Activated CD4-positive, alpha-beta memory T cell treated with anti-CD3 and anti-CD28 coated beads for 36 hours (primary cell): ENCODE results near the gene PPIA. TPM values are rescaled to one million over a fixed set of nuclear protein-coding genes. Genes with fewer than 3 reads are reported as not detected.
"Not testable (repeated sequence)": the region's sequence is repeated elsewhere in the genome, so short reads cannot be mapped to it uniquely, and the experiment has no call there.

Experiments used
- CTCF ChIA-PET: fragments of 350-600 bp; sonication (Branson Sonifier 250); formaldehyde crosslinking; loops from one replicate; lab custom pipeline; 2021; ENCODE audit warnings: antibody characterized with exemption, inconsistent platforms; lab: Charles Lee
- POLR2A ChIA-PET: fragments of 350-600 bp; sonication (Branson Sonifier 250); formaldehyde crosslinking; loops from one replicate; lab custom pipeline; 2021; ENCODE audit warnings: antibody characterized with exemption; lab: Charles Lee
- DNase-seq: peaks from one replicate; pipeline ENCODE4 v3.0.0-alpha.2; 2020
- H3K27ac Mint-ChIP-seq: one replicate; pipeline ENCODE4 v1.8.0; 2021; ENCODE audit warnings: mixed read lengths
- H3K27me3 Mint-ChIP-seq: one replicate; pipeline ENCODE4 v1.8.0; 2021; ENCODE audit warnings: mixed read lengths
- H3K36me3 Mint-ChIP-seq: one replicate; pipeline ENCODE4 v1.8.0; 2021; ENCODE audit warnings: mixed read lengths
- H3K4me1 Mint-ChIP-seq: one replicate; pipeline ENCODE4 v1.8.0; 2021; ENCODE audit warnings: low read depth, mixed read lengths
- H3K4me3 Mint-ChIP-seq: one replicate; pipeline ENCODE4 v1.8.0; 2021; ENCODE audit warnings: mild to moderate bottlenecking, mixed read lengths
- H3K9me3 Mint-ChIP-seq: one replicate; pipeline ENCODE4 v1.8.0; 2021; ENCODE audit warnings: mixed read lengths
- intact Hi-C: fragments of 100-400 bp; cut with micrococcal nuclease; formaldehyde crosslinking; loops from one replicate; pipeline ENCODE4 v1.15.1; 2023
- total RNA-seq, 2 experiments: library from RNA; stranded (reverse); gene quantifications; one replicate each; pipeline ENCODE4 v1.2.3, GENCODE V29; 2021

Gene PPIA
- total RNA-seq, 2 experiments from 2014 or later: 3,158 to 3,182 TPM

GRCh38 chr7:44808914-44809393 lies 12.5 kb downstream of the PPIA start:
- Mint-ChIP-seq H3K9me3 (no peaks in the 10 kb centered on the region), H3K4me1 (peaks cover 4% of the 10 kb centered on the region), H3K36me3 (no peaks in the 10 kb centered on the region), H3K4me3 (no peak overlapping the region), H3K27ac (no peak overlapping the region), H3K27me3 (no peaks in the 10 kb centered on the region)
- POLR2A ChIA-PET: interaction anchor here (0.6 to 0.7 kb wide), 2 partner anchors 61 to 64 kb away, joined by 4 to 5 read pairs; no protein-coding TSS in a partner anchor
- no peak for DNase-seq
- CTCF ChIA-PET: no interaction called here
- intact Hi-C loops: no loop called here

- H3K9me3 Mint-ChIP-seq: no peaks in the 10 kb centered on the region
- POLR2A ChIA-PET: no interaction called here
- no peaks in the 10 kb centered on the region for H3K27me3 Mint-ChIP-seq
- H3K4me3 Mint-ChIP-seq: no peak overlapping the region
- H3K4me1 Mint-ChIP-seq: peaks cover 4% of the 10 kb centered on the region
- DNase-seq: no peak
- intact Hi-C loops: no loop called here
- H3K27ac Mint-ChIP-seq: no peak overlapping the region
- CTCF ChIA-PET: interaction anchor here (0.5 to 1.2 kb wide), 3 partner anchors 16 to 236 kb away, joined by 3 read pairs; no protein-coding TSS in a partner anchor
- no peaks in the 10 kb centered on the region for H3K36me3 Mint-ChIP-seq
Observed at GRCh38 chr7:44811093-44811492, 14.6 kb downstream of the PPIA start.

GRCh38 chr7:44811571-44811970 lies 15.1 kb downstream of the PPIA start:
- H3K36me3 Mint-ChIP-seq: no peaks in the 10 kb centered on the region
- ChIA-PET CTCF (no interaction called here), POLR2A (interaction anchor here (0.6 kb wide), 1 partner anchor 253 kb away, joined by 3 read pairs; no protein-coding TSS in a partner anchor)
- no peaks in the 10 kb centered on the region for H3K9me3 Mint-ChIP-seq
- no peak overlapping the region for H3K27ac Mint-ChIP-seq
- H3K27me3 Mint-ChIP-seq: no peaks in the 10 kb centered on the region
- H3K4me1 Mint-ChIP-seq: peaks cover 4% of the 10 kb centered on the region
- no peak overlapping the region for H3K4me3 Mint-ChIP-seq
- DNase-seq: no peak
- intact Hi-C loops: no loop called here

GRCh38 chr7:44814919-44815318 lies 18.4 kb downstream of the PPIA start:
- Mint-ChIP-seq H3K27ac (no peak overlapping the region), H3K27me3 (no peaks in the 10 kb centered on the region), H3K4me3 (no peak overlapping the region), H3K4me1 (peaks cover 4% of the 10 kb centered on the region), H3K36me3 (no peaks in the 10 kb centered on the region), H3K9me3 (no peaks in the 10 kb centered on the region)
- intact Hi-C loops: no loop called here
- no peak for DNase-seq
- CTCF ChIA-PET: no interaction called here
- POLR2A ChIA-PET: no interaction called here

- Mint-ChIP-seq H3K9me3 (no peaks in the 10 kb centered on the region), H3K36me3 (no peaks in the 10 kb centered on the region), H3K4me1 (peaks cover 5% of the 10 kb centered on the region), H3K4me3 (no peak overlapping the region), H3K27ac (no peak overlapping the region), H3K27me3 (no peaks in the 10 kb centered on the region)
- ChIA-PET POLR2A (no interaction called here), CTCF (no interaction called here)
- intact Hi-C loops: no loop called here
- no peak for DNase-seq
Observed at GRCh38 chr7:44819292-44819691, 22.8 kb downstream of the PPIA start.

- ChIA-PET POLR2A (interaction anchor here (0.6 to 0.7 kb wide), 2 partner anchors 26 to 88 kb away, joined by 3 to 4 read pairs; partner anchors contain the start of gene PPIA), CTCF (interaction anchor here (1.1 to 1.7 kb wide), 2 partner anchors 23 to 313 kb away, joined by 3 read pairs; no protein-coding TSS in a partner anchor)
- Mint-ChIP-seq H3K36me3 (peaks cover 10% of the 10 kb centered on the region), H3K27ac (no peak overlapping the region), H3K27me3 (no peaks in the 10 kb centered on the region), H3K9me3 (no peaks in the 10 kb centered on the region), H3K4me3 (no peak overlapping the region), H3K4me1 (peaks cover 18% of the 10 kb centered on the region)
- intact Hi-C loops: no loop called here
- DNase-seq: no peak
Observed at GRCh38 chr7:44823255-44823781, 26.8 kb downstream of the PPIA start.

GRCh38 chr7:44824894-44825526 lies 28.5 kb downstream of the PPIA start:
- CTCF ChIA-PET: interaction anchor here (0.8 kb wide), 1 partner anchor 167 kb away, joined by 3 read pairs; no protein-coding TSS in a partner anchor
- H3K36me3 Mint-ChIP-seq: peaks cover 19% of the 10 kb centered on the region
- peak overlapping the region; percentile 53 for H3K27ac Mint-ChIP-seq
- POLR2A ChIA-PET: interaction anchor here (0.6 to 0.7 kb wide), 2 partner anchors 59 to 275 kb away, joined by 3 read pairs; no protein-coding TSS in a partner anchor
- H3K27me3 Mint-ChIP-seq: no peaks in the 10 kb centered on the region
- intact Hi-C loops: no loop called here
- H3K9me3 Mint-ChIP-seq: no peaks in the 10 kb centered on the region
- H3K4me3 Mint-ChIP-seq: no peak overlapping the region
- no peak for DNase-seq
- H3K4me1 Mint-ChIP-seq: peaks cover 18% of the 10 kb centered on the region

GRCh38 chr7:44827567-44827966 lies 31.1 kb downstream of the PPIA start:
- Mint-ChIP-seq H3K27me3 (no peaks in the 10 kb centered on the region), H3K9me3 (no peaks in the 10 kb centered on the region), H3K4me1 (peaks cover 16% of the 10 kb centered on the region), H3K36me3 (peaks cover 28% of the 10 kb centered on the region), H3K4me3 (no peak overlapping the region), H3K27ac (peak overlapping the region; percentile 14)
- ChIA-PET POLR2A (interaction anchor here (1.2 kb wide), 1 partner anchor 19 kb away, joined by 3 read pairs; no protein-coding TSS in a partner anchor), CTCF (interaction anchor here (0.6 to 1.1 kb wide), 3 partner anchors 17 to 93 kb away, joined by 3 to 5 read pairs (median 4); no protein-coding TSS in a partner anchor)
- no peak for DNase-seq
- intact Hi-C loops: no loop called here

GRCh38 chr7:44838751-44839150 lies 42.3 kb downstream of the PPIA start:
- no peak overlapping the region for H3K27ac Mint-ChIP-seq
- DNase-seq: no peak

GRCh38 chr7:44842675-44843074 lies 46.2 kb downstream of the PPIA start:
- POLR2A ChIA-PET, H3K9me3 Mint-ChIP-seq, H3K4me3 Mint-ChIP-seq, H3K27me3 Mint-ChIP-seq, H3K27ac Mint-ChIP-seq, DNase-seq, intact Hi-C loops: not testable (repeated sequence)
- Mint-ChIP-seq H3K4me1 (peaks cover 29% of the 10 kb centered on the region), H3K36me3 (peaks cover 26% of the 10 kb centered on the region)
- CTCF ChIA-PET: interaction anchor here (1.3 kb wide), 1 partner anchor 294 kb away, joined by 3 read pairs; no protein-coding TSS in a partner anchor

More at GRCh38 chr7:44838751-44839150, 42.3 kb downstream of the PPIA start:
- no peaks in the 10 kb centered on the region for H3K27me3 Mint-ChIP-seq
- CTCF ChIA-PET: interaction anchor here (1.2 kb wide), 1 partner anchor 21 kb away, joined by 5 read pairs; no protein-coding TSS in a partner anchor
- no peak overlapping the region for H3K4me3 Mint-ChIP-seq
- H3K9me3 Mint-ChIP-seq: no peaks in the 10 kb centered on the region
- peaks cover 8% of the 10 kb centered on the region for H3K4me1 Mint-ChIP-seq
- intact Hi-C loops: no loop called here
- POLR2A ChIA-PET: no interaction called here
- peaks cover 34% of the 10 kb centered on the region for H3K36me3 Mint-ChIP-seq

GRCh38 chr7:44843440-44843839 lies 47.0 kb downstream of the PPIA start:
- H3K27me3 Mint-ChIP-seq, H3K9me3 Mint-ChIP-seq, H3K27ac Mint-ChIP-seq, H3K4me3 Mint-ChIP-seq, POLR2A ChIA-PET, DNase-seq, intact Hi-C loops: not testable (repeated sequence)
- H3K36me3 Mint-ChIP-seq: peaks cover 25% of the 10 kb centered on the region
- CTCF ChIA-PET: interaction anchor here (0.6 to 1.3 kb wide), 3 partner anchors 190 to 293 kb away, joined by 3 read pairs; no protein-coding TSS in a partner anchor
- H3K4me1 Mint-ChIP-seq: peaks cover 29% of the 10 kb centered on the region

GRCh38 chr7:44845451-44845850 lies 49.0 kb downstream of the PPIA start:
- H3K9me3 Mint-ChIP-seq: no peaks in the 10 kb centered on the region
- CTCF ChIA-PET: interaction anchor here (0.6 to 4.2 kb wide), 10 partner anchors 9 to 374 kb away, joined by 3 to 30 read pairs (median 4); partner anchors contain the start of gene PURB
- intact Hi-C loops: loop anchor here (5.0 kb wide), 1 partner anchor 353 kb away; the partner anchor contains the start of gene NUDCD3
- H3K4me1 Mint-ChIP-seq: peaks cover 39% of the 10 kb centered on the region
- H3K36me3 Mint-ChIP-seq: peaks cover 24% of the 10 kb centered on the region
- H3K27me3 Mint-ChIP-seq: peaks cover 2% of the 10 kb centered on the region
- DNase-seq: no peak
- POLR2A ChIA-PET: interaction anchor here (2.5 to 5.8 kb wide), 2 partner anchors 40 to 48 kb away, joined by 17 to 44 read pairs; partner anchors contain the start of gene PURB
- no peak overlapping the region for H3K27ac Mint-ChIP-seq
- H3K4me3 Mint-ChIP-seq: peak overlapping the region; percentile 93
